HG02885 (cell line): Measurements from ENCODE around the gene ZFYVE28.

Source experiments
- ATAC-seq: cut with Tn5 transposase; IDR thresholded peaks from one replicate; pipeline ENCODE4 v1.9.1; 2021; ENCODE audit warnings: mild to moderate bottlenecking; ENCODE audit not compliant: unreplicated experiment, poor library complexity

The ZFYVE28 gene

GRCh38 chr4:2371765-2372487 is 46.5 kb downstream of the ZFYVE28 start:
- ATAC-seq = no peak

DNA sequence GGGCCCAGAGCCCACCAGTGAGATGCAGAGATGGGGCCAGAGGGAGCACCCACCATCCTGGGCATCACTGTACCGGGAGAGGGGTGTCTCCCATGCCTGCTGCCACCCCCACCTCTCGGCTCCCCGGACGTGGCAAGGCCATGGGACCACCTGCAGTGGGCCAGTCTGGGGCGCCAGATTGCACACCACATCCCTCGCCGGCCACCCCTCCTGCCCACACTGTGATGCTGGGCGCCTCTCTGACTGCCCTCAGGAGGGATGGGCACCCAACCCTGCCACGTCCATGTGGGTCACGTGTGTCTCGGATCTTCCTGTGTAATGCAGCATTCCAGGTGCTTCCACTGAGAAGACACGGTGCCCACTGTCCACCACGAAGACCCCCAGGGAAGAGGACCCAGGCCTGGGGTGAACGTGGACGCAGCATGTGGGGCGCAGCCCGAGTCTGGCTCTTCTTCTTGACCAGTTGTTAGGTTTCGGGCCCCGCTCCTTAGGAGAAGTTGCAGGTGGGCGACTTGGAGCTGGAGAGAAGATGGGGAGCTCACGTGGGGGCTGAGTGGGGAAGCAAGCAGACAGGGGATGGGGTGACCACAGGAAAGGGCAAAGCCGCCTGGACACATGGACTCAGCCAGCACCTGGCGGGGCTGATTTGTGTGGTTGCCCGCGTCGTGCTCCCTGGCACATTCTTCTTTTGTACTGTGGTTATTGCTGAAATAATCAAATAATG is 47.7 kb downstream of the ZFYVE28 start:
- no peak for ATAC-seq

DNA sequence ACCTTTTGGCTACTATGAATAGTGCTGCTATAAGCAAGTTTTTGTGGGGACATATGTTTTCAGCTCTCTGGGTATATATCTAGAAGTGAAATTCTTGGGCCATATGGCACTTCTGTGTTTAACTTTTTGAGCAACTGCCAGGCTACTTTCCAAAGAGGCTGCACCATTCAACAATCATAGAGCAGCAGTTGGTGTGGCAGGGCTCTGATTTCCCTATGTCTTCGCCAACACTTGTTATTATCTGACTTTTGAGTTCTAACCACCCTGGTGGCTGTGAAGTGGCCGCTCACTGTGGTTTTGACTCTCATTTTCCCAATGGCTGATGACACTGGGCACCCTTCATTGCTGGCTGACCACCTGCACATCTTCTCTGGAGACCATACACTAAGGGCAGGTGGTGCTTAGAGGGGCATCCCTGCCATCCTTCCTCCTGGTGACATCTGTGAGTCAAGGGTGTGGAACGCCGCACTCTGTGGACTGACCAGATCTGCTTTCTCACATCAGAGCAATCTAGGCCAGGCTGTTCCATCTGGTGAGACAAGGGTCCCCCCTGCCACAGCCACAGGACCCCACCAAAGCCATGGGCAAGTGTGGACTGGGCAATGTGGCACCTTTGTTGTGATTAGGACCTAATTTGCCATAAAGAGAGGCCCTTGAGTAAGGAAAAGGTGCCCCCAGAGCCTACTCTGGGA is 49.6 kb downstream of the ZFYVE28 start:
- ATAC-seq = no peak

- no peak for ATAC-seq
These were observed 50.8 kb downstream of the ZFYVE28 start for GRCh38 chr4:2367626-2368025.

- ATAC-seq = no peak
These were observed 51.9 kb downstream of the ZFYVE28 start for GRCh38 chr4:2366252-2367192.

DNA sequence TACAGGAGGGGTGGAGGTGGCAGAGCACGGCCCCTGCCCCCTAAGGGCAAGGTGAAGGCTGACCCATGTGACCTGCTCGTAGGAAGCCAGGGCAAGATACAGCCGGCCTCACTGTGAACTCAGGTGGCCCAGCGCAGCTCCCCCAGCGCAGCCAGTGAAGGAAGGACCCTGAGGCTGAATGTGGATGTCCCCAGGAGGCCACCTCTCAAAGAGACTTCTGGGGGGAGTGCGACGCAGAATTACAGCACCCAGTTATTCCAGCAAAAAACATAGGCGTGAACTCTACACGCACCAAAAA is 52.6 kb downstream of the ZFYVE28 start:
- ATAC-seq = no peak

DNA sequence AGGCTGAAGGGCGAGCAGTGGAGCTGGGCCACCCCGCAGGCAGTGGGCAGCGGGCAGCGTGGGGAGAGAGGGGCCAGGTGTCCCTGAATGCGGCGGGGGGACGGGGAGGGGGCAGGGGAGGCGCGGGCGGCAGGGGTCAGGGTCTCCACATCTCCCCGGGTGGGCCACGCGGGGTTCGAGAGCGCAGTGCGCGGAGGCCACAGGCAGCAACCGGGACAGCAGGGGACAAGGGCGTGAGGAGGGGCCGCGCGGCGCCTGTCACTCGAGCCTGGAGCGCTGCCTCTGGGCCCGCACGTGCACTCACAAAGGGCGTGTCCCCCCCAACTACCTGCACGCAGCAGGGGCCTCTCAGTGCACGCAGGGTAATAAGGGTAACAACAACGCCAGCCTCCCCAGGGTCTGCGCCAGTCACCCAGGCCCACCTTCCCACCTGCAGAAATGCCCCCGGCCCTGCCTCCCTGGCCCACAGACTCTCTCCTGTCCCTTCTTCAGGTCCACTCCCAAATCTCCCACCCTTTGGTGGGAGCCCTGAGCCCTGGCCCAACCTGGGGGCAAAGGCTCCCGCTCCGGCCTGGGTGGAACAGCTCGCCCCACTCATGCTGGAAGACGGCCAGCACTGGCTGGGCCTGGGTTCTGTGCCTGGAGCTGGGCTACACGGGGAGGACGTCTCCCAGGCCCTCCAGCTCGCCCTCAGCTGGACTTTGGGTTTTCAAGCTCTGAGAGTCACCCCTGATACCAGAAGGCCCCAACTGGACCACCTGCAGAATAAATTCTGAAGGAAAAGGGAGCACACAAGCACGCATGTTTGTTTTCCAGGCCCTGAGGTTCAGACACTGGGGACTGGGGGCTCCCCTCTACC is 53.2 kb downstream of the ZFYVE28 start:
- ATAC-seq = no peak

GRCh38 chr4:2364654-2365053 is 53.8 kb downstream of the ZFYVE28 start:
- ATAC-seq = no peak

DNA sequence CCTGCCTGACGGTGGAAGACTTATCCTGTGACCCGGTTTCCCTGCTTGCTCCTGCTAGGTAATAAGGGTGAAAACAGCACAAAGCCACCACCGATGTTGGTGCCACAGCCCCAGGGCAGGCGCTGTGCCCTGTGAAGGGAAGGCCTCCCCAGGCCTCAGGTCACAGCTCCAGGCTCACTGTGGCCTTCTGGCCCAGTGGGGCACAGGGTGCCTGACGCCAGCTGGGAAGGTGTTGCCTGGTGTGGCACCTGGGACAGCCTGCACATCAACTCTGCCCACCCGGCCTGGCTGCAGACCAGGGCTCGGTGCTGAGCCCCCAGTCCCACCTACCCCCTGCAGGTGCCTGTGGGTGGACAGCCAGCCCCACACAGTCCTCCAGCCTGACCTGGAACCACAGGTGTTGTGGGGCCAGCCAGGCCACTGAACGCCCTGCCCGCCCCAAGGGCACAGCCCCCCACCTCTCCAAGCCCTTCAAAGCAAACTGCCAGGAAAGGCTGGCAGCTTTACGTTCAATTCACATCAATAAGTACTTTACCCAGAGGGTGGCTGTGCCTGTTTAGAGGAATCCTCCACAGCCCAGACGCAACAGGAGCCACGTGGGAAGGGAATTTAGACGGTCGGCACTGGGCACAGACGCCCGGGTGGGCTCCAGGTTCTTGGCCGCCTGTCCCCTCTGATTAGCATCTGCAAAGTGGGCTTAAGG is 54.3 kb downstream of the ZFYVE28 start:
- no peak for ATAC-seq

GRCh38 chr4:2363056-2363721 is 55.3 kb downstream of the ZFYVE28 start:
- ATAC-seq = no peak

DNA sequence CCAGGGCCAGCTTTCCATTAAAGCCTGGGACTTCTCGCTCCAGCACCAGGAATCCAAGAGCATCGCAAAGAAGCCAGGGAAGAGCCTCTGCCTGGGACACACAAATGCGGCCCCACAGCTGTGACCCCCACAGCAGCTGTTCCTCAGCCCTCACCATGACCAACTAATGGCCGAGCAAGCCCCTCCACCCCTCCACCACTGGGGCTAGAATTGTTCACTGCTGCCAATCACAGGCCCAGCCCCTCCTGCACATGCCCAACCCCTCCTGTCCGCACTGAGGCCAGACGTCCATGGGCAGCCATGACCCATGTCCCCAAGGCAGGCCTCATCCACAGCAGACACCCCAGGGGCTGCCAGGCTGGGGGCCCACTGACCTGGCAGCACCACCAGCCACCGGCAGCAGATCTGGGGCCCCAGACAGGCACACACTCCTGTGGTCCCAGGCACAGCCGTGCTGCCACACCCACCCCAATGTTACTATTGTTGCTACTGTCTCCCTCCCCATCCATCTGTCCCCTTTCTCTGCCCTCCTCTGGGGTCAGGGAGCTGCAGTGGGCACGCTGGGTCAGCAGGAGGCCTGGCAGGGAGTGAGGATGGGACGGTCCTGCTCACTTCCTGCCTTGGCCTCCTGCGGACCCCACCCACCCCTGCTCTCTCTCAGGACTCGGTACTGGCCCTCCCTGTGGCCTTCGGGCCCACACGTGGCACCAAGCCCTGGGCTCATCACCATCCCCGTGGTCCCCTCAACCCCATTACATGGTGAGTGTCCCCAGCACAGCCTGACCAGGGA is 56.0 kb downstream of the ZFYVE28 start:
- ATAC-seq = no peak

DNA sequence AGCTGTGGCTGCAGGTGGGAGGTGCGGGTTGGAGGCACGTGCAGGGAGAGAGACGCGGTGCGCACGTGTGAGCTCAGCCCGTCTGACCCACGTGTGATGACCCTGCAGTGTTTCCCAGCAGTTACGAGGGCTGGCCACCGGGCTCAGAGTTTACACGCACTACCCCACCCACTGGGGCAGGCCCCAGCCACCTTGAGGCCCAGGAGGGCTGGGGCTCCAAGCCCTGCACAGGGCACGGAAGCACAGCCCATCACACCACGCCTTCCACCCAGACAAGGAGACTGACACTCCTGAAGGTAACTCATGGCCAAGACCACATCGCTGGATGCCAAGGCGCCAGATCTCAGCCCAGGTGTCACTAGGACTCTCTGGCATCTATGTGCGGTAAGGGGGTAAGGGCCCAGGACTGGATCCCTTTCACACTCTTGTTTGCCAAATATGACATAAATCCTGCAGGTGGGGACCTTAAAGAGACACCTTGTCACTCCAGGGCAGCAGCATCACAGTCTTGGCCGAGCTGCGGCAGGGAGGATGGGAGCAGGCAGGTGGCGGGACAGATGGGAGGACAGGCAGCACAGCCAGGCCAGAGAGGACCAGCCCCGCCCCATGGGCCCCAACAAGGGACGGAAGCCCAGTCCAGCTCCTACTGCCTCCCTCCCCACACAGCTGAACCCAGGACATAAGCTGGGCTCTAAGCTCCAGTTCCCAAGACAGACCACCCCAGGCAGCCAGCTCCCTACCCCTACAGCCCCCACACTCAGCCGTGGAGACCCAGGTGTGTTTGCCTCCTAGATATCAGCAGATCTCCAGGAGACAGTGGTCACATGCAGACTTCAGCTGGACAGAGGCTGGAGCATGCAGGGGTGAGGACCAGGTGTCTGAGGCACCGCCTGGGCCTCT is 56.8 kb downstream of the ZFYVE28 start:
- no peak for ATAC-seq

- no peak for ATAC-seq
These were observed 58.1 kb downstream of the ZFYVE28 start for GRCh38 chr4:2360396-2360730.

GRCh38 chr4:2359591-2360395 is 58.7 kb downstream of the ZFYVE28 start:
- ATAC-seq = no peak

DNA sequence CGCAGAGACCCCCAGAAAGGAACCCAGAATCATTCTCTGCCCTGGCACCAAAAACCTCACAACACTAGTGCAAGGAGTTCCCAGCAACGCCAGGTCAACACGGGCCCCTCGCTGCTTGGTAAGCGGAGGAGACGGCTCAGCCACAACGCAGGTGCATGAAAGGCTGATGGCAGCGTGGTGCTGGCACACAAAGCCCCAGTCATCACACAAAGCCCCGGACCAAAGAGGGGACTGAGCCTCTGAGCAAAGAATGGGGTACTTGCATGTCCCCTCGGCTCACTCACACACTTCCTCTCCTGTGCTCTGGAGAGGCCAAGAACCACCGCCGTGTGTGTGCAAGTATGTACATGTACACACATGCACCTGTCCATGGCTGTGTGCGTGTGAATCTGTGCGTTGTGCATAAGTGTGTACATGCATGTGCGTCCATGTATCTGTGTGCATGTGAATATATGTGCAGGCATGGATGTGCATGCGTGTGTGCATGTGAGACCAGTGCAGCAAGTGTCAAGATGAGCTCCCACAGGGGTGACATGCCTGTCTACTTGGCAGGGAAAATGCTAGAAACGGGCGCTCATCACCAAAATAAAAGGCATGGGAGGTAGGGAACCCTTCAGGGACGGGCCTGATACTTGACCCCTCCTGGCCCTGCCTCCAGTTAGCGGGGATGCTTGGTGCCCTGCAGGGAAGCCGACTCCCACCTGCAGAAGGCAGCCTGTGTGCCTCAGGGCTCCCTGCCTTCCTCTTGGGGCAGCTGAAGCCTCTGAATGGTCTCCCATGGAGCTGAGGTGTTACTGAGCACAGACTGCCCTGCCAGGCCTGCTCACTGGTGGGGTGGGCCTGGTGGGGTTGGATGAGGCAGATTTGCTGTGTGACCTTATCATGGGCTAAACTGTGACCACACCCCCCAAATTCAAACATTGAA is 60.4 kb downstream of the ZFYVE28 start:
- ATAC-seq = no peak
